Transverse colon (tissue), 4 donors: ENCODE measurements around the gene GTPBP1. TPM values are rescaled to one million over a fixed set of nuclear protein-coding genes. Genes with fewer than 3 reads are reported as not detected.

Experiments
- DNase-seq: peaks from one replicate; pipeline ENCODE4 v3.0.0-alpha.2; 2019
- H3K27ac ChIP-seq, 4 donors: fragments of 200-600 bp; sonication (generic); 2 replicates each; pipeline ENCODE4 v1.5.1; 2016 to 2018; ENCODE audit warnings: inconsistent platforms in 4 of 4
- H3K27me3 ChIP-seq: fragments of 200-600 bp; sonication (generic); 2 replicates; pipeline ENCODE4 v1.5.1; 2017; ENCODE audit warnings: inconsistent platforms
- H3K36me3 ChIP-seq, 4 donors: fragments of 200-600 bp; sonication (generic); 2 replicates each; pipeline ENCODE4 v1.5.1; 2017 to 2019; ENCODE audit warnings: inconsistent platforms in 4 of 4
- H3K4me1 ChIP-seq, 4 donors: fragments of 200-600 bp; sonication (generic); 2 replicates each; pipeline ENCODE4 v1.5.1; 2017 to 2020; ENCODE audit warnings: inconsistent platforms in 4 of 4
- H3K4me3 ChIP-seq, 4 donors: fragments of 200-600 bp; sonication (generic); 1 replicate in 1 of 4; 2 replicates in 3 of 4; pipeline versions ENCODE4 v1.5.1 to v1.6.1; 2017 to 2019; ENCODE audit warnings: inconsistent platforms in 4 of 4
- H3K9me3 ChIP-seq, 2 donors: fragments of 200-600 bp; sonication (generic); 2 replicates each; pipeline ENCODE4 v1.5.1; 2017 to 2019; ENCODE audit warnings: inconsistent platforms in 2 of 2
- CTCF ChIP-seq, 5 experiments: fragments of 200-600 bp in 3 of 5; fragments of 450-650 bp in 2 of 5; sonication (generic) in 3 of 5; IDR thresholded peaks; 1 replicate in 2 of 5; 2 replicates in 3 of 5; pipeline ENCODE4 v1.5.1; 2016 to 2017; ENCODE audit warnings: antibody characterized with exemption in 5 of 5, inconsistent platforms in 3 of 5, mild to moderate bottlenecking in 2 of 5, moderate library complexity in 1 of 5
- EP300 ChIP-seq: sonication (generic); formaldehyde crosslinking; IDR thresholded peaks from one replicate; pipeline ENCODE4 v1.6.1; 2017; ENCODE audit warnings: antibody characterized with exemption, low read depth
- POLR2A ChIP-seq: fragments of 450-650 bp; IDR thresholded peaks from one replicate; pipeline ENCODE4 v1.6.1; 2016; ENCODE audit warnings: antibody characterized with exemption, mild to moderate bottlenecking, moderate library complexity
- POLR2AphosphoS5 ChIP-seq, 3 donors: sonication (generic); formaldehyde crosslinking; IDR thresholded peaks; one replicate each; pipeline ENCODE4 v1.6.1; 2016; ENCODE audit warnings: antibody characterized with exemption in 3 of 3
- WGBS, 2 donors: methylation state at CpG; one replicate each; pipeline ENCODE4 v1.1.5; 2018; ENCODE audit warnings: low coverage in 1 of 2; 5-methylcytosine and 5-hydroxymethylcytosine counted together
- in situ Hi-C, 4 donors: fragments of 200-750 bp; cut with MboI; loops; one replicate each; pipeline versions ENCODE4 v1.15.0 to v1.15.1; 2017; ENCODE audit warnings: low sequenced_read_pairs in 3 of 4, low pct_ligation_motif_present in 1 of 4, low pct_unique_long_range_greater_than_20kb in 1 of 4
- intact Hi-C: fragments of 100-400 bp; cut with DNase I; formaldehyde crosslinking; loops from one replicate; pipeline ENCODE4 v1.15.1; 2023; ENCODE audit warnings: low total_unique reads
- total RNA-seq, 4 donors: library from RNA; depleted of rRNA; stranded (reverse); fragments of >200 nt; gene quantifications; one replicate each; pipeline ENCODE4 v1.1.0, GENCODE V29; 2016

GTPBP1 gene
- total RNA-seq, 4 donors from 2014 or later: 51.5 to 84.9 (median 77.6) TPM

DNA sequence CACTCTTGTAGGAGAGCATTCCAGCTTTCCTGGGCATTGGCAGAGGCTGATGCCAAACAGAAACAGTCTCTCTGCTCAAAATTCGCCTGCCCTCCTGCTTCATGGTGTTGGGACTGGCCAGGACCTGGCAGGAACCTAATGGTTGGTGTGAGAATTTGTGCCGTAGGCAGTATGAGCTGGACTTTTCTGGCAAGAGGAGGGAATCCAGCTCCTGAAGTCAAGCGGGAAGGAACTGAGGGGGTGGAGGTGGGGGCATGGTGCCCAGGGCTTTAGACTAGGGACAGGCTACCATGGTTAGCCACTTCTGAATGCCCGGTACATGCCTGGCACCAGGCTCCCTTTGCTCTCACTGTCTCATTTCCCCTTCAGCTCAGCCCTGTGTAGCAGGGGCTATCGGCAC lies 30.9 kb upstream of the GTPBP1 start:
- peaks cover 0 to 14% (median 5%) of the 10 kb centered on the region in 4 donors for H3K36me3 ChIP-seq
- H3K27me3 ChIP-seq: no peaks in the 10 kb centered on the region
- no peak for DNase-seq
- no peaks in the 10 kb centered on the region for H3K4me1 ChIP-seq
- 87% methylated on average over 5 of the region's 5 CpGs; no CpG with 5 or more reads in 1 of the 2 donors for WGBS, 2 donors
- H3K4me3 ChIP-seq: no peak overlapping the region
- H3K27ac ChIP-seq: no peak overlapping the region
- in situ Hi-C loops: no loop called here
- TF ChIP-seq CTCF (IDR thresholded peaks at IDR 0.05): no peak
- TF ChIP-seq EP300: no peak
- no peak for TF ChIP-seq POLR2AphosphoS5 (IDR thresholded peaks at IDR 0.05)
- TF ChIP-seq POLR2A: no peak
- H3K9me3 ChIP-seq: no peaks in the 10 kb centered on the region
- intact Hi-C loops: no loop called here

GRCh38 chr22:38675833-38676232 lies 29.9 kb upstream of the GTPBP1 start:
- no peak for TF ChIP-seq CTCF (IDR thresholded peaks at IDR 0.05)
- H3K36me3 ChIP-seq: peaks cover 0 to 11% (median 5%) of the 10 kb centered on the region in 4 donors
- no peaks in the 10 kb centered on the region for H3K27me3 ChIP-seq
- WGBS, 2 donors: 99% methylated on average over 3 of the region's 3 CpGs; no CpG with 5 or more reads in 1 of the 2 donors
- H3K27ac ChIP-seq: no peak overlapping the region
- no peak for DNase-seq
- no peak overlapping the region for H3K4me3 ChIP-seq
- H3K9me3 ChIP-seq: no peaks in the 10 kb centered on the region
- intact Hi-C loops (no loop called here), in situ Hi-C loops (no loop called here)
- no peaks in the 10 kb centered on the region for H3K4me1 ChIP-seq

DNA sequence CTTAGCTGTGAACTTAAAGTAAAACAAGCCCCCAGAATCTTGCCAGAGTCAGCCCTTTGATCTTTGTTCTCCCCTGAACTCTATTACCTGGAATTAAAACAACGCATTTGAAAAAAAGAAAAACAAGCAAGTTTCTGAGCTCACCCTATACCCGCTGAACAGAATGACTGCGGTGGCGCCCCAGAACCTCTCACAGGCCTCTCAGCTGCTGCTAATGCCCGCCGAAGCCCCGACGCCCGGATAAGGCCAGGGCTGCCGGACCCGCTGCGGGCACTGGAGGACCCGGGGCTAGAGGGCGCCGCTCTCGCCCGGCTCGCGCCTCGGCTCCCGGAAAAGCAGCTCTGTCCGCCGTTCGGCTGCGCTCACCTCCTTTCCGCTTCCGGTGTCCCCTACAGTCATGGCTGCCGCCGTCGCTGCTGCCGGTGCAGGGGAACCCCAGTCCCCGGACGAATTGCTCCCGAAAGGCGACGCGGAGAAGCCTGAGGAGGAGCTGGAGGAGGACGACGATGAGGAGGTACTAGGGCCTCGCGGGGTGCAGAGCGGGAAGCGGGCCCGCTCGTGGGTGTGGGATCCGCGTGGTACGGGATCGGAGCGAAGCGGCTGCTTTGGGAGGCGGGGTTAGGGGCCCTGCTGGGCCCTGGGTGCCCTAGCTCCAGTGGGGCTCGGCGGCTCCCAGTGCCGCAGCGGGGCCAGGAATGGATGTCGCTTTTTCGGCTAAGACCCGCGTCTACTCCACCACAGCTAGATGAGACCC lies 24.0 kb upstream of the GTPBP1 start, which contains the start of gene TOMM22:
TOMM22 (plus strand) TSS at position 376 of the 754 bp plus-strand sequence; CDS start at position 398, 22 bp downstream.
- peaks cover 0 to 14% (median 11%) of the 10 kb centered on the region in 4 donors for H3K4me1 ChIP-seq
- in situ Hi-C loops: no loop called here
- peak; percentile 85 for TF ChIP-seq POLR2A
- peak; percentile 87 to 93 (median 91) for TF ChIP-seq POLR2AphosphoS5 (IDR thresholded peaks at IDR 0.05)
- TF ChIP-seq CTCF (IDR thresholded peaks at IDR 0.05): peak; percentile 7 to 50 (median 42)
- no peak for TF ChIP-seq EP300
- H3K36me3 ChIP-seq: peaks cover 0 to 22% (median 10%) of the 10 kb centered on the region in 4 donors
- DNase-seq: peak; percentile 91
- H3K4me3 ChIP-seq: peak within 1 kb of the TSS; percentile 63 to 96 (median 82)
- H3K9me3 ChIP-seq: no peaks in the 10 kb centered on the region
- intact Hi-C loops: no loop called here
- H3K27me3 ChIP-seq: no peaks in the 10 kb centered on the region
- WGBS, 2 donors: 1% methylated on average over 60 of the region's 60 CpGs; no CpG with 5 or more reads in 1 of the 2 donors
- peak within 1 kb of the TSS; percentile 76 to 86 (median 84) for H3K27ac ChIP-seq

DNA sequence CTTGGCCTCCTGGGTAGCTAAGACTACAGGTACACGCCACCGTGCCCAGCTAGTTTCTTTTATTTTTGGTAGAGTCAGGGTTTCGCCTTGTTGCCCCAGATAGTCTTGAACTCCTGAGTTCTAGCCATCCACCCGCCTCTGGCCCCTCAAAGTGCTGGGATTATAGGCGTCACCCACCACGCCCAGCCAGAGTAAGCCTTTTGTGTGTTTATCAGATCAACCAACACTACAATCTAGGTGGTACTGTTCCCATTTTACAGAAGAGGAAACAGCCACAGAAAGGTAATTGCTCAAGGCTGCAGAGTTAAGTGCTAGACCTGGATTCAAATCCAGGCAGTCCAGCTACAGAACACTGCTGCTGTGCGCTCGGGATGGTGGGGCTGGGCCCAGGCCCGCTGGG lies 20.8 kb upstream of the GTPBP1 start:
- peaks cover 0 to 20% (median 12%) of the 10 kb centered on the region in 4 donors for H3K4me1 ChIP-seq
- H3K4me3 ChIP-seq: no peak overlapping the region
- in situ Hi-C loops: no loop called here
- no peak for TF ChIP-seq CTCF (IDR thresholded peaks at IDR 0.05)
- no peak for TF ChIP-seq EP300
- TF ChIP-seq POLR2AphosphoS5 (IDR thresholded peaks at IDR 0.05): no peak
- no peak for TF ChIP-seq POLR2A
- H3K36me3 ChIP-seq: peaks cover 0 to 44% (median 21%) of the 10 kb centered on the region in 4 donors
- intact Hi-C loops: no loop called here
- 85 to 94% methylated on average over 3 to 9 of the region's 9 CpGs for WGBS, 2 donors
- no peak for DNase-seq
- no peaks in the 10 kb centered on the region for H3K9me3 ChIP-seq
- H3K27ac ChIP-seq: no peak overlapping the region
- H3K27me3 ChIP-seq: no peaks in the 10 kb centered on the region
